ENCODE data around the gene YIPF1.

Gene YIPF1

DNA sequence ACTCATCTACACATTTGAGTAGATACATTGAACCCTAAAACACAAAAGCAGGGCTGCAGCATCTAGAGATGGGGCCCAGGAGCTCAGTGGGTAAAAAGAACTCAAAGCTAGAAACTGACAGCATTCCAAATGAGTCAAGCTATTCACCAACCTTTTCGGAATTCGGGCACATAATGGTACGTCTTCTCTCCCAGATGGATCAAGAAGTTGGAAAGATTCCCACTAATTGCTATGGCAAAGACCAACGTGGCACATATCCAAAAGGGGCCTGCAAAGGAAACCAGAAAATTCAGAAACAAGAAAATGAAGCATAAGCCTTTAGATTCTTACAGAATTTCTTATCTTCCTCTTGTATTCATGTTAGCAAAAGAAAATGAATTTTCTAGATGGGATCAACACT, 18.4 kb downstream of the YIPF1 start:
- Histone ChIP-seq H3K9me3 (ENCODE audit: control insufficient read depth, insufficient read depth, low read depth, low read length) (no peaks in the 10 kb centered on the region), H3K36me3 (ENCODE audit: control insufficient read depth, insufficient read depth, low read length) (peaks cover 35% of the 10 kb centered on the region), H3K27me3 (ENCODE audit: control insufficient read depth, insufficient read depth, low read length) (no peaks in the 10 kb centered on the region), H3K9ac (ENCODE audit: low read length) (no peak overlapping the region), H3K27ac (ENCODE audit: low read depth, low read length) (no peak overlapping the region), H3K4me3 (ENCODE audit: low read depth, low read length) (no peak overlapping the region), H3K4me1 (ENCODE audit: control insufficient read depth, insufficient read depth, low read length) (no peaks in the 10 kb centered on the region)

- Histone ChIP-seq H3K9me3 (ENCODE audit: control insufficient read depth, insufficient read depth, low read depth, low read length) (no peaks in the 10 kb centered on the region), H3K4me3 (ENCODE audit: low read depth, low read length) (no peak overlapping the region), H3K36me3 (ENCODE audit: control insufficient read depth, insufficient read depth, low read length) (peaks cover 31% of the 10 kb centered on the region), H3K27ac (ENCODE audit: low read depth, low read length) (no peak overlapping the region), H3K9ac (ENCODE audit: low read length) (no peak overlapping the region), H3K27me3 (ENCODE audit: control insufficient read depth, insufficient read depth, low read length) (no peaks in the 10 kb centered on the region), H3K4me1 (ENCODE audit: control insufficient read depth, insufficient read depth, low read length) (no peaks in the 10 kb centered on the region)
These were observed 20.0 kb downstream of the YIPF1 start for GRCh38 chr1:53869454-53870117.

GRCh38 chr1:53868565-53868964, 21.0 kb downstream of the YIPF1 start:
- no peaks in the 10 kb centered on the region for H3K9me3 ChIP-seq (ENCODE audit: control insufficient read depth, insufficient read depth, low read depth, low read length)
- no peak overlapping the region for H3K27ac ChIP-seq (ENCODE audit: low read depth, low read length)
- no peaks in the 10 kb centered on the region for H3K27me3 ChIP-seq (ENCODE audit: control insufficient read depth, insufficient read depth, low read length)
- no peak overlapping the region for H3K4me3 ChIP-seq (ENCODE audit: low read depth, low read length)
- H3K4me1 ChIP-seq (ENCODE audit: control insufficient read depth, insufficient read depth, low read length): no peaks in the 10 kb centered on the region
- H3K36me3 ChIP-seq (ENCODE audit: control insufficient read depth, insufficient read depth, low read length): peaks cover 31% of the 10 kb centered on the region
- no peak overlapping the region for H3K9ac ChIP-seq (ENCODE audit: low read length)

GRCh38 chr1:53862507-53862906, 27.1 kb downstream of the YIPF1 start:
- H3K27ac ChIP-seq (ENCODE audit: low read depth, low read length): no peak overlapping the region
- H3K4me1 ChIP-seq (ENCODE audit: control insufficient read depth, insufficient read depth, low read length): no peaks in the 10 kb centered on the region
- H3K36me3 ChIP-seq (ENCODE audit: control insufficient read depth, insufficient read depth, low read length): peaks cover 21% of the 10 kb centered on the region
- no peaks in the 10 kb centered on the region for H3K27me3 ChIP-seq (ENCODE audit: control insufficient read depth, insufficient read depth, low read length)
- H3K9ac ChIP-seq (ENCODE audit: low read length): no peak overlapping the region
- H3K4me3 ChIP-seq (ENCODE audit: low read depth, low read length): no peak overlapping the region
- H3K9me3 ChIP-seq (ENCODE audit: control insufficient read depth, insufficient read depth, low read depth, low read length): no peaks in the 10 kb centered on the region

DNA sequence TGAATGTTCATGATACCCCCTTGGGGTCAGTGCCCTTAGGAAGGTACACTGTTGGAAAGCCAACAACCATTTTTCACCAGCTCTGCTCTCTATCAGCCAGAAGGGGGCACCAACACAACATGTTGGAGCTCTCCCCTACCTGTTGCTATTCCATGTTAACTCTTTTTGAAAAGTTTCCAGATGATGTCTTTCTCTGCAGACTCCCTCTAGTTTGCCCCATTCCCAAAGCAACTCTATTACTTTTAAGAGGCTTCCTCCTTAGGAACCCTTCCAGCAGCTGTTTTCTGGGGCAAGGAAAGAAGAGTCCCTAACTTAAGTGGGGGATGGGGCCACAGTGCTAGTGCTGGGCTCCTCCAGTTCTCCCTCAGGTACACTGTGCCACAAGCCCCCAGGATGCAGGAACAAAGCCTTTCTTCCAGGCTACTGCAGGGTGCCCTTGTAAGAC, 28.6 kb downstream of the YIPF1 start:
- Histone ChIP-seq H3K27me3 (ENCODE audit: control insufficient read depth, insufficient read depth, low read length) (no peaks in the 10 kb centered on the region), H3K27ac (ENCODE audit: low read depth, low read length) (no peak overlapping the region), H3K4me3 (ENCODE audit: low read depth, low read length) (no peak overlapping the region), H3K4me1 (ENCODE audit: control insufficient read depth, insufficient read depth, low read length) (no peaks in the 10 kb centered on the region), H3K9me3 (ENCODE audit: control insufficient read depth, insufficient read depth, low read depth, low read length) (no peaks in the 10 kb centered on the region), H3K9ac (ENCODE audit: low read length) (no peak overlapping the region), H3K36me3 (ENCODE audit: control insufficient read depth, insufficient read depth, low read length) (peaks cover 17% of the 10 kb centered on the region)

DNA sequence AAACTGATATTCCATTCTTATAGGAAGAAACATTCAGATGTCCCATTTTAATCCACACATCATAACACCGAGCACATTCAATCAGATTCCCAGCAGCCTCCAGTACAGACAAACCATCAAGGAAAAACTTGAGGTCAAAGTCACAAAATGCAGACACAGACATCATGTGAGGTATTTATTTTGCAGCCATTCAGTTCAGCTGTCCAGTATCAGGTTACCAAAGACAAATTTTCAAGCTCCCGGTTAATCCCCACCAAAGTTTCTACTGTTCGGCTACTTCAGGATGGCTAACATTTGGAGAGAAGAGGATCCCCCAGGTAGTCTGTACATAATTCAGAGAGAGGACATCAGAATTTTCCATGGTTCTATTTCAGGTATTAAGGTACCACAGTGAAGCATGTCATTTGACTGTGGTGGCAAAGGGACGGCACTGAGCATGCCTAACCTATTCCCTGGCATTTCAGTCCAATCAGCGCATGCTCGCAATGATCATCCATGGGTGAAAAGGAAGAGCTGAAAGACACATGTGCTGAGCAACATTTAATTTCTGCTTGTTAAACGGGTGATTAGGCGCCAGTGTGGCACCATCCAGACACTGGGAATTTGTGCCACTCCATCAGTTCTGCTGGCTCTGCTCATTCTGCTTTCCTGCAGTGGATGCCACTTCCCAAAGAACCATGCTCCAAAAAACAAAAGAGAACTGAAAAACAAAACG, 37.9 kb downstream of the YIPF1 start:
- peaks cover 26% of the 10 kb centered on the region for H3K36me3 ChIP-seq (ENCODE audit: control insufficient read depth, insufficient read depth, low read length)
- H3K27ac ChIP-seq (ENCODE audit: low read depth, low read length): no peak overlapping the region
- H3K4me1 ChIP-seq (ENCODE audit: control insufficient read depth, insufficient read depth, low read length): no peaks in the 10 kb centered on the region

GRCh38 chr1:53850082-53850673, 39.4 kb downstream of the YIPF1 start:
- Histone ChIP-seq H3K36me3 (ENCODE audit: control insufficient read depth, insufficient read depth, low read length) (peaks cover 20% of the 10 kb centered on the region), H3K4me1 (ENCODE audit: control insufficient read depth, insufficient read depth, low read length) (no peaks in the 10 kb centered on the region), H3K27me3 (ENCODE audit: control insufficient read depth, insufficient read depth, low read length) (no peaks in the 10 kb centered on the region), H3K4me3 (ENCODE audit: low read depth, low read length) (no peak overlapping the region), H3K9me3 (ENCODE audit: control insufficient read depth, insufficient read depth, low read depth, low read length) (0 out of 2 replicates have a peak, but pooled peaks cover 6% of the 10 kb centered on the region), H3K27ac (ENCODE audit: low read depth, low read length) (no peak overlapping the region), H3K9ac (ENCODE audit: low read length) (no peak overlapping the region)

More for the DNA sequence above, 37.9 kb downstream of the YIPF1 start:
- no peak overlapping the region for H3K4me3 ChIP-seq (ENCODE audit: low read depth, low read length)
- H3K9ac ChIP-seq (ENCODE audit: low read length): no peak overlapping the region
- 0 out of 2 replicates have a peak, but pooled peaks cover 6% of the 10 kb centered on the region for H3K9me3 ChIP-seq (ENCODE audit: control insufficient read depth, insufficient read depth, low read depth, low read length)
- no peaks in the 10 kb centered on the region for H3K27me3 ChIP-seq (ENCODE audit: control insufficient read depth, insufficient read depth, low read length)

DNA sequence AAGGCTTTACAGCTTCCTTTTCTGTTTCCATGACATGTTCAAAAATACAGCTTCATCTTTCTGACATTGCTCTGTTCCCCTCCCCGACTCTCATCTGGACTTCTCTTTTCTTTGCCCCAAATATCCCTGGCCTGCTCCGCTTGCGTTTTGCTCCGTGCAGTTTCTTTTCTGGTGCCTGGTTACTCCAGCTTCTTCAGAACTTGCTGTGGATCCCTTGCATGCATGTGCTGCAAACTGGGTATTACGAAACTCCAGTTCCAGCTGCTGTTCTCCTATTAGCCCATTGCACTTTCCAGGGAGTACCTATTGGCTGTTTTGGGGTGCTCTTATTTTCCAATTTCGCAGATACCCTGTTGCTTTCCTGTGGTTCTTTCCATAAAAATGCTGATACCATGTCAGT, 41.6 kb downstream of the YIPF1 start:
- no peak overlapping the region for H3K9ac ChIP-seq (ENCODE audit: low read length)
- no peaks in the 10 kb centered on the region for H3K27me3 ChIP-seq (ENCODE audit: control insufficient read depth, insufficient read depth, low read length)
- no peaks in the 10 kb centered on the region for H3K4me1 ChIP-seq (ENCODE audit: control insufficient read depth, insufficient read depth, low read length)
- H3K27ac ChIP-seq (ENCODE audit: low read depth, low read length): no peak overlapping the region
- H3K9me3 ChIP-seq (ENCODE audit: control insufficient read depth, insufficient read depth, low read depth, low read length): 0 out of 2 replicates have a peak, but pooled peaks cover 6% of the 10 kb centered on the region
- peaks cover 11% of the 10 kb centered on the region for H3K36me3 ChIP-seq (ENCODE audit: control insufficient read depth, insufficient read depth, low read length)
- H3K4me3 ChIP-seq (ENCODE audit: low read depth, low read length): no peak overlapping the region

GRCh38 chr1:53842347-53842746, 47.2 kb downstream of the YIPF1 start:
- Histone ChIP-seq H3K27ac (ENCODE audit: low read depth, low read length) (no peak overlapping the region), H3K27me3 (ENCODE audit: control insufficient read depth, insufficient read depth, low read length) (no peaks in the 10 kb centered on the region), H3K9ac (ENCODE audit: low read length) (no peak overlapping the region), H3K36me3 (ENCODE audit: control insufficient read depth, insufficient read depth, low read length) (no peaks in the 10 kb centered on the region), H3K4me3 (ENCODE audit: low read depth, low read length) (no peak overlapping the region), H3K9me3 (ENCODE audit: control insufficient read depth, insufficient read depth, low read depth, low read length) (peaks cover 8% of the 10 kb centered on the region), H3K4me1 (ENCODE audit: control insufficient read depth, insufficient read depth, low read length) (no peaks in the 10 kb centered on the region)

GRCh38 chr1:53838654-53838974, 51.0 kb downstream of the YIPF1 start:
- H3K9ac ChIP-seq (ENCODE audit: low read length): no peak overlapping the region
- peaks cover 11% of the 10 kb centered on the region for H3K36me3 ChIP-seq (ENCODE audit: control insufficient read depth, insufficient read depth, low read length)
- peaks cover 3% of the 10 kb centered on the region; the same call in 1 of the 2 replicates for H3K4me1 ChIP-seq (ENCODE audit: control insufficient read depth, insufficient read depth, low read length)
- peak overlapping the region; percentile 78; the same call in 1 of the 2 replicates for H3K27ac ChIP-seq (ENCODE audit: low read depth, low read length)
- H3K27me3 ChIP-seq (ENCODE audit: control insufficient read depth, insufficient read depth, low read length): no peaks in the 10 kb centered on the region
- peak overlapping the region; percentile 96 for H3K4me3 ChIP-seq (ENCODE audit: low read depth, low read length)
- peaks cover 8% of the 10 kb centered on the region for H3K9me3 ChIP-seq (ENCODE audit: control insufficient read depth, insufficient read depth, low read depth, low read length)
